Stimulated activated CD4-positive, alpha-beta T cell treated with anti-CD3 and anti-CD28 coated beads, Interleukin-2, amount 100 ng/mL, for 48 hours (primary cell): ENCODE results near the gene AASDH.
"Not testable (repeated sequence)": the region's sequence is repeated elsewhere in the genome, so short reads cannot be mapped to it uniquely, and the experiment has no call there.

Source experiments
- DNase-seq, 2 donors: peaks; one replicate each; pipeline ENCODE4 v3.0.0-alpha.2; 2020

The AASDH gene

GRCh38 chr4:56391270-56391669 lies 4.0 kb upstream of the AASDH start:
- no peak for DNase-seq

DNA sequence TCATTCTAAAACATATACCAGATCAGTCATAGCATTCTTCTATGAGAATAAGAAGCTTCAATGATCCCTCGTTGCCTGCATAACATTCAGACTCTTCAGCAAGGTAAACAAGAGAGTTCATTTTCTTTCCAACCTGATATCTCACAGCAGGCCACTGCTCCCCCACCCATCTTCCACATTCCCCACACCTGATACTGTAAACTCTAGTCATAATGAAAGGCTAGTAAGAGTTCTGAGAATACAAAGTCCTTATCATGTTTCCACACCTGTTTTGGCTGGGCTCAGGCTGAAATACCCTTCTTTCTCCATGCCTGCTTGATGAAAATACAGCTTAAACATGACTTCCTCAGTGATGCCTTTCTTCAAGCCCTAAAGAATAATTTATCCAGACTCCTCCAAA lies 2.3 kb upstream of the AASDH start:
- no peak for DNase-seq

GRCh38 chr4:56388306-56388705 lies 1.0 kb upstream of the AASDH start:
- no peak for DNase-seq

DNA sequence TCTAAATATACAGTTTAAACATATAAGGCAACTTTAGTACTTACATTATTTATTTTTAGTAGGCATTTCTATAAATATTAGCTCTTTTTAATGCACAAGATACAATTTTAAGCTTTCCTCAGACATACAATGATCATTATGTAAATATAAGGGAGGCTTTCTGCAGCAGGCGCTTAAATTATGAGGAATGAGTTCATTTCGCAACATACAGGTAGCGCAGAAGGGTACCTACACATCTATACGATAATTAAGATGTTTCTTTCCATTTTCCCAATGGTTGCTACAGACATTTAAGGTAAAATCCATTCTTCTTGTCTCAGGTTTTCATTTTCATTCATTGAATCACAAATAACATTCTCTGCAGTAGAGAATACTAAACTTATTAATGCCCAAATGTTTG lies 1.2 kb downstream of the AASDH start:
- DNase-seq: no peak

DNA sequence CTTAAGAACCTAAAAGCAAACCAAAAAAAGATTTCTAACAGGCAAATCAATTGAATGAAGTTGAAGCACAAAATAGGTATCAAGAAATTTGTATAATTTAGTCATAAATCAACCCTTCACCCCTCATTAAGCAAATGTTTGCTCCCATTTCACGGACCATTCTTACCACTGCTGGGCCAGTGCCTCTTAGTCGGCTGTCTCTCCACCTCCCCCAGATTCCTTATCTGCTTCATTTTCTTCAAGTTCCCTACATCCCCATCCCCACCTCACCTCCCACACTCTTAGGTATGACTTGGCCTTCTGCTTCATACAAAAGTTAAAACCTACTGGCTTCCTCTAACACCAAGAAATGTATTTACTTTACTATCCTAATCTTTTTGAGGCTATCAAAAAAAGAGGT lies 11.8 kb downstream of the AASDH start:
- no peak for DNase-seq

DNA sequence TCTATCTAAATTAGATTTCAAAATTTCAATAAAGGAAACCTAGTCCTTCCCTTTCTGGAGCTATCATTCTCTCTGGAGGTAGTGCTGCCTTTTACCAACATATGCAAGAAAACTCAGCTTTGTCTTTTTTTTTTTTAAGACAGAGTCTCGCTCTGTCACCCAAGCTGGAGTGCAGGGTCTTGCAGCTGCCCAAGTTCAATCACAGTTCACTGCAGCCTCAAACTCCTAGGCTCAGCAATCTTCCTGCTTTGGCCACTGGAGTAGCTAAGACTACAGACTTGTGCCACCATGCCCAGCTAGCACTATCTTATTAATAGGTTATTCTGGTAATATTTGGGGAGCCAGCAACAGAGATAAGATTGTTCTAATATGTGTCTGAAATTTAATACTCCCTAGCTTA lies 12.3 kb downstream of the AASDH start:
- DNase-seq: no peak

DNA sequence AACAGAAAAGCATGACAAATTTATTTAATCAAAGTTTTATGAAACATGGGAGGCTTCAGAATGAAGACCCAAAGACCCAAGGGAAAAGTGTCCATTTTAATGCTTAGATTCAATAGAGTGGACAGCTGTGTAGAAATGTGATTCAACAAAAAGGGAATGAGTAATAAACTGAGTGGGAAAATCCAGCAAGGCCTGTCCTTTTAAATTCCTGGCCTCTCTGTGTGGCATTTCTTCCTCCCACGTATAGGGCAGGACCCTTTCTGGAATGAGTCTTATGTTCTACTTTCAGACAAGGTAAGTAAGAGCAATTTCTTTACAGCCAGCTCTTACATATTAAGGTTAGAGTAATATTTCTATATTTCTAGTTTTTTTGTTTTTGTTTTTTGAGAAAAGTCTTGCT lies 14.5 kb downstream of the AASDH start:
- no peak for DNase-seq

- no peak for DNase-seq
Observed at GRCh38 chr4:56371426-56372220, 15.7 kb downstream of the AASDH start.

GRCh38 chr4:56370377-56370776 lies 16.9 kb downstream of the AASDH start:
- DNase-seq: no peak

- not testable (repeated sequence) for DNase-seq
Observed at GRCh38 chr4:56362981-56363380, 24.3 kb downstream of the AASDH start.

GRCh38 chr4:56360071-56360470 lies 27.2 kb downstream of the AASDH start:
- no peak for DNase-seq

DNA sequence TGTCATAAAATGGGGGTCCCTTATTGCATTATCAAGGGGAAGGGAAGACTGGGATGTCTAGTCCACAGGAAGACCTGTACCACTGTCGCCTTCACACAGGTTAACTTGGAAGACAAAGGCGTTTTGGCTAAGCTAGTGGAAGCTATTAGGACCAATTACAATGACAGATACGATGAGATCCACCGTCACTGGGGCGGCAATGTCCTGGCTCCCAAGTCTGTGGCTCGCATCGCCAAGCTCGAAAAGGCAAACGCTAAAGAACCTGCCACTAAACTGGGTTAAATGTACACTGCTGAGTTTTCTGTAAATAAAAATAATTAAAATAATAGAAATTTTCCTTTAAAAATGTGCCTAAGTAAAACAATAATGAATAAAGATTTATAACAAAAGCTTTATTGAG lies 30.6 kb downstream of the AASDH start:
- DNase-seq: no peak

GRCh38 chr4:56348576-56348975 lies 38.7 kb downstream of the AASDH start:
- no peak for DNase-seq

- no peak for DNase-seq
Observed at GRCh38 chr4:56345458-56345857, 41.8 kb downstream of the AASDH start.

DNA sequence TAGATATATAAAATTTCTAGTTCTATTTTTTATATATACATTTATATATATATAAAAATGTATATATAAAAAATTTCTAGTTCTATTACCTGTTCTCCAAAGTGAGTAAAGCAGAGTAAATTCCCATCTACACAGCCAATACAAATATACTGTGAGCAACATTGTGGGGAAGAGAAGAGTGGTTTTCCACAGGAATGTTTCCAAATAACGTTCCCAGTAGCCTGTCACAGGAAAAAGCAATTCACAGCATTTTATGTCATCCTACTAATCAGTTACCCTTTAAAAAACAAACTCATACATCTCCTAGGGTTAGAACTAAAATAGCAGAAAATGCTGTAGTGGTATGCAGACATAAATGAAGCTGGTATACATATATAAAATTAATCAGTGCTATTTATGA lies 44.5 kb downstream of the AASDH start:
- no peak for DNase-seq

DNA sequence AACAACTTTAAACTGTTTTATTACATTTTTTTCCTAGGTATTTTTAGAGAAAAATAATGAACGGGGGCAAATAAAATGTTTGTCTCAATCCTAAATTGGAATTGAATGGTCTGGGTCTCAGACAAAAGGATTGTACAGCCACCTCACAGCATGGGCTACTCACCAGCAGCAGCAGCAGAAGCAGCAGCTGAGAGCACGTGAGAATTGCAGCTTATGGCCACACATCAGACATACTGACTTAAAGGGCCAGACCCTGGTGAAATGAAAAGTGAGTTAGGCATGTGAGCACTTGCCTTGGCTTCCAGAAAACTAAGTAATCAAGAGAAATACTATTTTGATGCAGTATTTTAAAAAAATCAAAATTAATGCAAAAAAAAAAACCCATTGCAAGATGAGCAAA lies 56.6 kb downstream of the AASDH start:
- DNase-seq: no peak

DNA sequence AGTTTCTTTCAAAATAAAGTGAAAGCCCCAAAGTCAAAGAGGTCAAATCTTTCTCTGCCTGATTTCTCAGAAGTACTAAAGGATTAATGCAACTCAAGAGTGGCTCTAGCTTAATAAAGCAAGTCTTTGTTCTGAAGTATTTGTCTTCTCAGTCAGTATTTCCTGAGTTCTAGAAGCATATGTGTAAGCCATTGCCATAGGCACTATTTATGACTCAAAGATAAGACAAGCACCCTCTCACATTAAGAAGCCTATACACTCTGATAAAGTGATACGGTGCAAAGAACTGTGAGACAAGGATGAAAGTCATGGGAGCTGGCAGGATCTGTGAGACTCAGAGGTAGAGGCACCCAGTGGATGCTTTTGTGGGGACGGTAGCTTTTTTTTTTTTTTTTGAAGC lies 60.9 kb downstream of the AASDH start:
- DNase-seq: no peak

DNA sequence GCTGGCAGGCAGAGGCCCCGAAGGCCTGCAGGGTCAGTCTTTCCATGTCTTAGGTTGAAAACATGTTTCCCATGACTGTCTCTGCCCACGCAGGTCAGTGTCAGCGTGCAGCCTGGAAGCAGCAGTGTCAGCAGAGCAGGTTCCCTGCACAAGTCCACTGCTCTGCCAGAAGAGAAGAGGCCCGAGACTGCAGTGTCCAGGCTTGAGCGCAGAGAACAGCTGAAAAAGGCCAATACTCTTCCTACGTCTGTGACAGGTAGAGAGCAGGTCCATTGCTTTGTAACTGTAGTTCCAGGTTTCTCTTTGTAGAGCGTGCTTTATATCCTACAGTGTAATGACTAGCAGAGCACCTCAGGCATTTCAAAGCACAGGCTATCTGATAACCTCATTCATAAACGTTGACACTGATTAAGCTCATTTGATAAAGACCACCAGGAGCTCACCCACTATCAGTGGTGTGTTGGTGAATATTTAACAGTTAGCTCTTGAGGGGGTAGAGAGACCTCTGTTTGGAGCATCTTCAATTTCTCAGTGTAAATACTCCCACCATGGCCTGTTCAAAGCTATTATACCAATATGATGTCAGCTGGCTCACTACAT lies 63.2 kb downstream of the AASDH start:
- no peak for DNase-seq

- DNase-seq: no peak
Observed at GRCh38 chr4:56323327-56323726, 64.0 kb downstream of the AASDH start.

GRCh38 chr4:56321251-56321650 lies 66.0 kb downstream of the AASDH start:
- DNase-seq: no peak

- DNase-seq: no peak
Observed at GRCh38 chr4:56320293-56320692, 67.0 kb downstream of the AASDH start.

- no peak for DNase-seq
Observed at GRCh38 chr4:56318555-56318954, 68.7 kb downstream of the AASDH start.

GRCh38 chr4:56317749-56318148 lies 69.5 kb downstream of the AASDH start:
- DNase-seq: no peak

GRCh38 chr4:56316011-56316650 lies 71.2 kb downstream of the AASDH start:
- DNase-seq: no peak
